Esophagus mucosa (tissue), 1 donor: Measurements from ENCODE around the gene VAMP5. TPM values are rescaled to one million over a fixed set of nuclear protein-coding genes. Genes with fewer than 3 reads are reported as not detected.
"Not testable (repeated sequence)": the region's sequence is repeated elsewhere in the genome, so short reads cannot be mapped to it uniquely, and the experiment has no call there.

ENCODE experiments used
- ATAC-seq: fragments of 200-7000 bp; cut with Tn5 transposase; one replicate; pipeline ENCODE4 v1.9.1; 2020
- total RNA-seq: library from RNA; stranded (reverse); gene quantifications from one replicate; pipeline ENCODE4 v1.2.4, GENCODE V29; 2023
- donor health status: DM: yes; HTN: yes; CAD: no.

VAMP5 gene
- total RNA-seq, 1 donor from 2014 or later: 24.2 TPM

GRCh38 chr2:85551698-85552678 lies 32.2 kb upstream of the VAMP5 start:
- peak; percentile 79 for ATAC-seq

- no peak for ATAC-seq
Observed at GRCh38 chr2:85553184-85553583, 31.0 kb upstream of the VAMP5 start.

- ATAC-seq: no peak
Observed at GRCh38 chr2:85554980-85555612, 29.1 kb upstream of the VAMP5 start.

- no peak for ATAC-seq
Observed at GRCh38 chr2:85557130-85557529, 27.1 kb upstream of the VAMP5 start.

- no peak for ATAC-seq
Observed at GRCh38 chr2:85558160-85558559, 26.1 kb upstream of the VAMP5 start.

- not testable (repeated sequence) for ATAC-seq
Observed at GRCh38 chr2:85560403-85560726, 23.9 kb upstream of the VAMP5 start.

- ATAC-seq: no peak
Observed at GRCh38 chr2:85560812-85561279, 23.4 kb upstream of the VAMP5 start.

- ATAC-seq: peak; percentile 98
Observed at GRCh38 chr2:85561280-85562212, 22.7 kb upstream of the VAMP5 start, which contains the start of gene GGCX. GGCX (minus strand) TSS chr2:85561493; CDS start chr2:85561428, 65 bp downstream.

GRCh38 chr2:85564144-85564563 lies 20.1 kb upstream of the VAMP5 start:
- no peak for ATAC-seq

GRCh38 chr2:85566265-85566664 lies 18.0 kb upstream of the VAMP5 start:
- no peak for ATAC-seq

- no peak for ATAC-seq
Observed at GRCh38 chr2:85575739-85576138, 8.5 kb upstream of the VAMP5 start.

- no peak for ATAC-seq
Observed at GRCh38 chr2:85577063-85577385, 7.2 kb upstream of the VAMP5 start.

GRCh38 chr2:85577386-85578242 lies 6.6 kb upstream of the VAMP5 start, which contains the start of gene VAMP8:
VAMP8 (plus strand) TSS chr2:85577586; CDS start chr2:85577647, 61 bp downstream.
- peak; percentile 91 for ATAC-seq

- ATAC-seq: peak; percentile 39
Observed at GRCh38 chr2:85578243-85579180, 5.7 kb upstream of the VAMP5 start.

GRCh38 chr2:85579266-85579935 lies 4.8 kb upstream of the VAMP5 start:
- no peak for ATAC-seq

- no peak for ATAC-seq
Observed at GRCh38 chr2:85580206-85580605, 4.0 kb upstream of the VAMP5 start.

GRCh38 chr2:85582492-85582891 lies 1.7 kb upstream of the VAMP5 start:
- no peak for ATAC-seq

GRCh38 chr2:85583667-85584353 lies 421 bp upstream of the VAMP5 start:
- no peak for ATAC-seq
